Hepatocyte (in vitro differentiated cells): ENCODE measurements around the gene FMN1.

Experiments
- CTCF ChIP-seq: fragments of 200-600 bp; sonication (generic); IDR thresholded peaks from 2 replicates; pipeline ENCODE4 v1.5.1; 2016; ENCODE audit warnings: antibody characterized with exemption, mild to moderate bottlenecking; ENCODE audit not compliant: poor library complexity
- EZH2 ChIP-seq: fragments of 200-600 bp; sonication (generic); IDR thresholded peaks from 2 replicates; pipeline ENCODE4 v1.6.1; 2016; ENCODE audit warnings: antibody characterized with exemption, mild to moderate bottlenecking, borderline replicate concordance
- EZH2phosphoT487 ChIP-seq: fragments of 200-600 bp; sonication (generic); IDR thresholded peaks from one replicate; pipeline ENCODE4 v1.6.1; 2018; ENCODE audit warnings: antibody characterized with exemption, mild to moderate bottlenecking, low read depth, moderate library complexity; ENCODE audit not compliant: unreplicated experiment, severe bottlenecking

GRCh38 chr15:32972686-32973085 lies 221.8 kb downstream of the FMN1 start:
- no peak for TF ChIP-seq CTCF
- no peak for TF ChIP-seq EZH2phosphoT487
- TF ChIP-seq EZH2: no peak
